NCI-H748 treated with DMSO at 0.1 percent for 48 hours (cell line): ENCODE data around the gene EGFR.

Source experiments
- DNase-seq: peaks from one replicate; lab custom pipeline; 2025; lab: John Stamatoyannopoulos, UW

EGFR gene

DNA sequence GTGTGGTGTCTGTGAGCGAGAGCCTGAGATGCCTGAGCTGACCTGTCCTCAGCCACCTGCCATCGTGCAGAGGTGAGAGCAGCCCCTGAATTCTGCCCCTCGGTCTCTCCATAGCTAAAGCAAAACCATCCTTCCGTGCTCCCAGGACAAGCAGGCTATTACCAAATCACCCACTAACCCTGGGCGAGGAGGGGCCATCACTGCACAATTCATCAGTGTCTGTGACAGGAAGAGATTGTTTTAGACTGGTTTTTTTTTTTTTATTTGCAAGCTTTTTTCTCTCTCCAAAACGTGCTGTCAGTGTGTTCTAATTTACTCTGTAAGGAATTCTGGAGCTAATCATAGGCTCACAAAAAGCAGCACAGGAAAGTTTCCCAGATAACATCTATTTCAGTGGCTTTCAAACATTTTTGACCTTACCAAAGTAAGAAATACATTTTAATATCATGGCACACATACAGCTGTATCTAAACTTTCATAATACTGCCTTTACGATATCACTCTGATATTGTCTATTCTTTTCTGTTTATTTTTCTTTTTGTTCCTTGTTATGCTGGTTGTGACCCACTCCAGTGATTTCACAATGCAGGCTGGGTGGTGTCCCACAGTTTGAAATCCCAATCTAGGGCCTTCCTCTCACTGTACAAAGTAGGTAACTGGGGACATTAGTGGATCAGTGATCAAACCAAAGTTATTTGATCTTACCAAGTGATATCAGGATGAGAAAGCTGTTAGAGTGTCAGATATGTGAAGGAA, 62.8 kb downstream of the EGFR start:
- DNase-seq = no peak

DNA sequence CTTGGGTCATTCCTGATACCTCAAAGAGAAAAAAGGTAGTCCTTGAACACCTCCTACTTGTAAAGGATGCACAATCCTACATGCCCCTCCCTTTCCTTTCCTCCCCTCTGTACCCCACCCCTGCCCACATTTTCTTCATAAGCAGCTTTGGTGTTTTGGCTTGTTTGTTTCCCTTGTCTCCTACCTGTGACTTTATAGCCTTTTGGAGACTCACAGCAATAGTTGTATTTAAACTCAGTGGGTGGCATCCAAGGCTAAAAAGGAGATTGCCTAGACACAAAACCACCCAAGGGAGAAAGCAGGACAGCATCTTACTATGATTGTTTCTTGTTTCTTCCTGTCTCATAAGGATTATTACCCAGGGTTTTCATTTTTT, 63.4 kb downstream of the EGFR start:
- DNase-seq = no peak

DNA sequence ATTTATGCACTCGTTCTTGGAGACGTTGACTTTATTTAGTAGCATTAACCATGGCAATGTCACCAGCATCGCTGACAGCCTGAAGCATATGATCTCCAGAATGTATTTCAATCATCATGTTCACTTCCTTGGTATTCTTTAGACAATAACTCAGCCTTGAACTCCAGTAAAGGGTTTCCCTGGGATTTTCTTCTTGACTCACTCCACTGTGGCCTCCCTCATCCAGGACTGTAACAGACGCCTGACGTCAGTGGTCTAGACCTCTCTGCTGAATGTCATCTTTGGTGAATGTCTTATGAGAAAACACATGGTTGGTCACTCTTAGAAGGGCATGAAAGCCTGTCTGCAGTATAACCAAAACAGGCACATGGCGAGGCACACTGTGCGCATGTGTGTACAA, 64.4 kb downstream of the EGFR start:
- DNase-seq = no peak

DNA sequence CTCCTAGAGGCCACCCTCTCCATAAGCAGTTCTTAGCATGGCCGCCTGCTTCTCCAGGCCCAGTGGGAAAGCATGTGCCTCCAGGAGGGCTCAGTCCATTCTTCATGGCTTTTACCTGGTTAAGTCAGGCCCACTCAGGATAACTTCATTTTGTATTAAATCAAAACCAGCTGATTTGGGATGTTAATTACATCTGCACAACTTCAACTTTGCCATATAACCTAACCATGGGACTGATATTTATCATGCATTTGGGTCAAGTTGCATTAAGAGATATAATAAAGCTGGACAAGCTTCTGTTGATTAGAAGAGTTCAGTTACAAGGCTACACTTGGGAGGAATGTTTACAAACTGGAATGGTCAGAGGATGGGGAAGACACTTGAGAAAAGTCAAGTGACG, 65.5 kb downstream of the EGFR start:
- no peak for DNase-seq

DNA sequence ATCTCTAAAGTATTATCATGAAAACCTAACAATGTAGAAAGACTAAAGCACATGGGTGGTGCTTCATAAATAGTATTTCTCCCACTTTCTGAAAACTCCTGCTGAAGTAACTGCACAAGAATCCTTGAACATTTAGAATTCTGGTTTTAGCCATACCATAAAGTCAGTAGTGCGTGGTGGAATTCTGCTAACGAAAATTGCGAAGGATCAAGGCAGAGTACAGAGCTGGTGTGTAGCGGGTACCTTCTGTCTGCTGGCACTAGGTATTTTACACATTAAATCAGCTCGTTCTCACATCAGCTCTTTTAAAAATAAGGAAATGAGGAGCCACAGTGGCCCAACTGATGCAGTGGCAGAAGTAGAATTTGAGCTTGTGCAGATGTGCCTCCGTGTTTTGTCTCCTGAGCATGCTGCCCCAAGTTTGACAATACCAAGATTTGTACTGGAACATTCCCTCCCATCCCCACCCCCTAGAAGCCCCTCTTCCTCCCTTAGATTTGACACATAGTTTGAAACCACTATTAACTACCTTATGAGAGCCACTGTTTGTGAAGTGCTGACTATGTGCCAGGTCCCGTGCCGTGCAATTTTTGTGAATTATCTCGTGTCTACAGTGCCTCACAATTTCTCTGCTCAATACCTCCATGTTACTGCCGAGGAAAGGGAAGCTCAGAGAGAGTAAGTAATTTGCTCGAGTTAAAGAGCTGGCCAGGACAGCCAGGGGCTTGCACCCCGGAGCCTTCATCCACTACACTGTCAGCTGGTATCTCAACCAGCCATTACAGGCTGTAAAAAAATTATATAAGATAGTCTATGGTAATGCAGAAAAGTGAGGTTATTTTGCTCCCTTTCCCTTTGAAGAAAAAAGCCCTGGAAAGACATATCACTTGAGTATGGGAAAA, 66.9 kb downstream of the EGFR start:
- DNase-seq = no peak

DNA sequence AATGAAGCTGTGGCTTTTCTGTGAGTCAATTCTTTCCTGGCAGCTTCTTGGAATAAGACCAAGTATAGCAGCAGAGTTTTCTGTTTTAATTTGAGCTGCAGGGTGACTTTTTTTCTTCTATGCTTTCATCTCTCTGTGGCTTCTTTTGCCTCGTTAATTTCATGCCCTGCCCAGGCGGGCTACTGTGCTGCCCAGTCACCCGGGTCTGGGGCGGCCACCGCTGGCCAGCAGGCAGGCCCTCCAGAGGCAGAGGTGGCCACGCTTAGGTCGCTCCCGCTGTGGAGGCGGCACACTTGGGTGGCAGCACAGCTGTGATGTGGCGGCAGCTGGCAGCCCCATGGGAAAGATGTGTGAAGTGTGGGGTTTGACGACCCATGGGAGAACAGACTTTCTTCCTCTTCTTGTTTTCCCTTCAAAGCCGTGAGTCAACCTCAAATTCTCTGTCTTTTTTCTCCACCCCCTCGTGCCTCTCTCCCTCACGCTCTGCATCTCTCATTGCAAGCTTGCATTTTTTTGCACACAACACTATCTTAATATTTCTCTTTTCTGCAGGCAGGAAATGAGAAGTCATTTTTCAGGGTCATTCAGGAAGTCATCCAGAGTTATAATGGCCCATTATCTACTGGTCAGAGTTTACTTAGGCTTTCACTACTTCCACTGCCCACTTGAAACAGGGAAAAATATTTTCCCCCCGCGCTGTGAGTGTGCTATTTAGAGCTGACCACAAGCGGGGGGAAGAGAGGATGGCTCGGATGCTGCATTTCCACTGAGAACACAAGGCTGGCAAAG, 67.8 kb downstream of the EGFR start:
- peak; percentile 24 for DNase-seq

DNA sequence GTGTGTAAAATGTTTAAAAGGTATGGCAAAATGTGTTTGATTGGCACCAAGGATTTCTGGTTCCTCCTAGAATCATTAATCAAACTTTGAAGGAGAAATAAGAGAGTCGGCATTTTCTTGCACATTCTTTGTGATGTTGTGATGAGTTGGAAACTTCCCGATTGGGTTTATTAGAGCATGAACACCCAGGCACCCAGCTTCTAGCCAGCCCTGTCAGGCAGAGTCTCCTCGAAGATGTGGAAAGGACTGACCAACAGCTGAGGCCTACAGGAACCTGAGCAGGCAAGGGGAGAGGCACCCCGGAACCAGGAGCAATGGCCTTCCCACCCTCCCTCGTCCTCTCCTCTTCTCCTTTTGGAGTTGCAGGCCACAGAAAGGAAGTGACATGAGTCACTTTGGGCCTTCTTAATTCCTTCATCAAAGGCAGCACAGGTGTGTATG, 68.7 kb downstream of the EGFR start:
- DNase-seq = no peak

DNA sequence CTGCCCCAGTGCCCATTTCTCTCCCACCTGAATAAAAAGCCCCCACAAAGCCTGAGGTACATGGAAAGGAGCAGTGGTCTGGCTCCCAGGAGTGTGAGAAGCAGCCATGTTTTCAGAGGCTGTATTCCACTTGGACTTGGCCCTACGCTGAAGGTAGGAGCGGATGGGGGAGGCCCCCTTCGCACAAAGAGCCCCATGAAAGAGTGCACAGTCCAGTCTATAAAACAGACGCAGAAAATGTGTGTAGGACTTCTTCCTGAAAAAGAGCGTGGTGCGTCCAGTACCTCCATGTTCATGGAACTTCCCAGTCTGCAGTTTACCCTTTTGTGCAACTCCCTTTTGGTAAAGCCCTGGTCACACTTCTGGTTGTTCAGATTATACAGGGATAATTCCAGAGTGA, 69.3 kb downstream of the EGFR start:
- DNase-seq = no peak

DNA sequence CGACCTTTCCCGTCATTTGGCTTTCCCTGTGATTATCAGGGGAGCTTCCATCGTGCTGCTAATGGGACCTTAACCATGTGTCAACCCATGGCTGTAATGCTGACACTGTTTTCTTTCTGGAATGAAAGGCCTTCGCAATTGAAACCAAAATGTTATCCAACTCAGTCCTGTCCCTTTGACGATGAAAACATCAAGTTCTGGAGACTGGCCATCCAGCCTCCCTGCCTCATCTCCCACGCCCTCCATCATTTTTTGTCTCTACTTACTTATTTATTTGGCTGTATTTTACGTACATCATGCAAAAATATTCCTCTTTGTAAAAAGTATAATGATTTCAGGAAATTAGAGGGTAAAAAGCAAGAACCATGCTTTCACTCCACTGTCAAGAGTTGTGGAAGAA, 69.8 kb downstream of the EGFR start:
- DNase-seq = no peak

DNA sequence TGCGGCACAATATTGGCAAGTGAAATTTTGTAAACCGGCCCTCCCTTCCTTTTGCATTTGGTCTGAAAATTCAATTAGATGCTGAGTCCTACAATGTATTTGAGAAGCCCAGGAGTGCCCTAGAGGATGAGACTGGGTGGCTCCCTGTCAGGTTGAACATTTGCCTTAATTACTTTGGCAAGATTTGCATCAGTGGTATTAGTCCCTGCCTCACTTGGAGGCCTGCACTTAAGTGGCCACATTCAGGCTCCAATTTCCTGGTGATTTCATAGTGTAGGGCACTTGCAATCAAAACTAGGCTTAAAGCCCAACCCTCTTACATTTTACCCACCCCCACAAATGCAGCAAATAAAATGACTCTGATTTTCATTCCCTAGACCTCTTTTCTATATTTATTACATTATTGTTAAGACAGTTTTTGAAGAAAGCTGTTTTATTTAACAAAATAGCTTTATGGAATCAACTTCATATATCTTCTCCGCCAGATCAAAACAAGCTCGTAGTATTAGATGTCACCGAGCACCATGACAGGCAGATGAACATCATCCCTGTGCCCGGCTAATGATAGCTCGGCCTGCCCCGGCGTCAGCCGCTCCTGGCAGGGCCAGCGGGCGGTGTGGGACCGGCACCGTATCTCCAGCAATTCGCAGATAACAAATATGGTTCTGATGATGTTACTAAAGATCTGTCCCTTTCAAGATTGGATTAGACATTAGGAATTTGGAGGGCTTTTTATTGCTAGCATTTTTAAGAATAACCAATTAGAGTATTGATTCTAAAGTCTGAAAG, 73.6 kb downstream of the EGFR start:
- no peak for DNase-seq

DNA sequence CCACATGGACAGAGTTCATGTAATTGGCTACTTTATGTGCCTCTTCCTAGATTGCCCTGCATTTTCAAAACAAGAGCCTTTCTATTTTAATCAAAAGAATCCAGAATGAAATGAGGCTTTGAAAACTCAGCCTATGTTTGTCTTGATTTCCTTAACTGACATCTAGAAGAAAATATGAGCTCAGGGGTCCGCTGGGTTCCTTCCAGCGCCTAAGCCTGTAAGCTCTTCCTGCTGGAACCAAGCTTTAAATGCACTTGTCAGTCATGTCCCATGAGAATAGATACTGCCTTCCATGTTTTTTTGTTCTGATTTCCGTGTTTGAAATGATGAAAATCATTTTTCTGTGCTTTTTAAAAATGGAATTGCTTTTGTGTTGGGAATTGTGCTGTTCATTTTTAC, 74.2 kb downstream of the EGFR start:
- no peak for DNase-seq

DNA sequence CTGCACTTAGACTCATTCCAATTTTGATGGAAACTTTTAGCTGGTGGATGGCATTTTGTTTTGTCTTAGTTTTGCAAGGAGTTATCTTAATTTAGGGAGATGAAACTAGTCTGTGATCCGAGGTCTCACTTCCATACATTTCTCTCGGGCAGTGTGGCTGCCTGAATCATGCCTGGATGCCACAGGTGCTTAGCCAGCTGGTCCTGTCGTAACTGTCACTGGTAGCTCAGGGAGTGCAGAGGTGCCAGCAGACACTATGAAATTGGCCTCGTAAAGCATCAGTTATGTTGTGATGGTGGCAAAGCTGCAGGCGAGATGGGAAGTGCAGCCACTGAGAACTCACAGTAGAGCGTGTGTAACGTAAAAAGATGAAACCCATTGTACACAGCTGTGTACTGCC, 74.9 kb downstream of the EGFR start:
- no peak for DNase-seq

DNA sequence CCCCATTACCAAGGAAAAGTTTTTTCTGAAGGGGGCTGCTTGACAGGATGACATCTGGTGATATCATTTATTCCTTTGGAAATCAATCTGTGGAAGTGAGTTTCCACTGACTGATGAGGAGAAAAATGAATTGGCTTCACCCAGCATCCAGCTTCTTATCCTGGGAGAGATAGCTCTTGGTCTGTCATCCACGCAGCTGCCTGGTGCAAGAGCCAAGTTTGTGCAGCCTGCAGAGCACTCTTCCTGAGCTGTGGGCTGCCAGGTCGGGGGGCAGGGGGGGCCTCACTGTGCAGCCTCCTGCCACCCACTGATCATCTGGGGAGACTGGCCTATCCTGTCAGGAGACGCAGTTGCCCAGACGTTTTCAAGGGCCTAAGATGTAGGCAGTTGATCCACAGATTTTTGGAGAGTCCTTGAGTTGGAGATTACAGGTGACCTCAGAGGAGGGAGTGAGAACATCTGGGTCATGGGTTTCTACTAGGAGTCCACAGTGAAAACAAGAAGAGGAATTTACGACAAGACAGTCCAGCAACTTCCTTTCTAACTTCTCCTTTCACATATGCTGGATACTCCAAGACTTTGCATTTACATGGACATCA, 75.4 kb downstream of the EGFR start:
- DNase-seq = no peak

DNA sequence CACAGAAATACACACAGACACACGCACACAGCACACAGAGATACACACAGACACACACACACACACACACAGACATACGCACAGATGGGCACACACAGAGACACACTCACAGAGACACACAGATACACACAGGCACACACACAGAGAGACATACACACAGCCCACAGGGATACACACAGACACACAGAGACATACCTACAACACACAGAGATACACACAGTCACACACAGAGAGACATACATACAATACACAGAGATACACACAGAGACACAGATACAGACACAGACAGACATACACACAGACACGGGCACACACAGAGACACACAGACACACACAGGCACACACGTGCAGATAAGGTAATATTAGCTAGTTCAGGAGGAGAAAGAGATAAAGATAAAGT, 76.9 kb downstream of the EGFR start:
- no peak for DNase-seq

DNA sequence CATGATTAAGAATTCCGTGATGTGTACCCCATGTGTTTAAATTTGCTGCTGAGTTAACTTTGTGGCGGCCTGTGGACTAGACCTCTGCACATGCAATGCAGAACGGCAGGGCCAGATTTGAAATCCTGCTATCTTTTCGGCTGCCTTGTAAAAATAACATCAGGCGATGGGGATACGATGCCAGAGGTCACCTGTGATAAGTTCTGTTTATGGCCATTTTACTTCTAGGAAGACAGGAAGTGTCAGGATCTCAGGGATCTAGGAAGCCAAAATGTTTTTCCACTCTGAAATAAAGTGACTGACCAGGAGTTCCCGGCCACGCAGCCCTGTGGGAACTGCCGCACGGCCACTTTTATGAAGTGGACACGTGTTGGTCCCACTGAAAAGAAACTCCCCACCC, 77.5 kb downstream of the EGFR start:
- no peak for DNase-seq

DNA sequence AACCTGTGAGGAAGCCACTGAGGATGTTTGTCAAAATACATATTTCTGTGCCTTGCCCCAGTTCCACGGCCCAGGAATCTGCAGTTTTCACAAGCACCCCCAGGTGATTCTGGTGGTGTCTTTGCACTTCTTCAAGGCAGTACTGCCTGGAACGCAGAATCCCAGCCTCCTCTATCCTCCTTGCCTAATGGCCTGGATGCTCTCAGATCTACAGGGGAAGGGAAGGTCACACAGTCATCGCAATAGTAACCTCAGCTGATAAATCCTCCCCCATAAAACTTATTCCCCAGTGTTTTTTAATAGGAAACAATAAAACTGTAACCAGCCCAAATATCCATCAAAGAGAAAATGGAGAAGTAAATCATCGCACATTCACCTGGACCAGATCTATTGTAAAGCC, 78.3 kb downstream of the EGFR start:
- no peak for DNase-seq

DNA sequence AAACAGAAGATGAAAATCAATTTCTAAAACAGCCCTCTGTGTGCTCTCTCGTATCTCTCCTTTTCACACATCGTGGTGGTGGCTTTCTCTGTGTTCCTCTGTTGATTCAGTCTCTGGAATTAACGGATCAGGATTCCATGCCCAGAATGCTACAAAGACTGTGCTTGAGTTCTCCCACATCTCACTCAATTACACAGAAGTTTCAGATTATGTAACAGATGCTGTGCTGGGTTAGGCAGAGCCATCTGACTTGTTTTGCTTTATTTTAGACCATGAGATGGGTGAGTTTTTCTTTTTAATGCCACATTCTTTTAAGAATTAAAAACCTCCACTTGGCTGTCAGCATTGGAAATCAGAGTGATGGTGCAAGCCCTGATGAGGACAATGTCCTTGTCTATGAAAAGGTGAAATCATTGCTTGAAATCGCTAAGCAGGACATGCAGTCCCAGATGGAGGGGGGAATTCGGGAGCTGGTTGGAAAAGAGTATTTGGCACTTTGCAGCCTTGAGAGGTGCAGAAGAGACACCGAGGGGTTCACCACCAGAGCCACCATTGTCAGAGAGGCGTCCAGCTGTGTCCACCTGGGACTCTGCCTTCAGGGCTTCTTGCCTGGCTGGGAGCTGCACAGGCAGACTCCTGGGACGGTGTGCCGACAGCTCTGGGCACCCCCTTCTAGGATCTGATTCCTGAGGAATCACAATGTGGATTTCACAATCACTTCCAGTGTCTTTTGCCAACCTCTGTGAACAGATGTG, 80.4 kb downstream of the EGFR start:
- DNase-seq = no peak

DNA sequence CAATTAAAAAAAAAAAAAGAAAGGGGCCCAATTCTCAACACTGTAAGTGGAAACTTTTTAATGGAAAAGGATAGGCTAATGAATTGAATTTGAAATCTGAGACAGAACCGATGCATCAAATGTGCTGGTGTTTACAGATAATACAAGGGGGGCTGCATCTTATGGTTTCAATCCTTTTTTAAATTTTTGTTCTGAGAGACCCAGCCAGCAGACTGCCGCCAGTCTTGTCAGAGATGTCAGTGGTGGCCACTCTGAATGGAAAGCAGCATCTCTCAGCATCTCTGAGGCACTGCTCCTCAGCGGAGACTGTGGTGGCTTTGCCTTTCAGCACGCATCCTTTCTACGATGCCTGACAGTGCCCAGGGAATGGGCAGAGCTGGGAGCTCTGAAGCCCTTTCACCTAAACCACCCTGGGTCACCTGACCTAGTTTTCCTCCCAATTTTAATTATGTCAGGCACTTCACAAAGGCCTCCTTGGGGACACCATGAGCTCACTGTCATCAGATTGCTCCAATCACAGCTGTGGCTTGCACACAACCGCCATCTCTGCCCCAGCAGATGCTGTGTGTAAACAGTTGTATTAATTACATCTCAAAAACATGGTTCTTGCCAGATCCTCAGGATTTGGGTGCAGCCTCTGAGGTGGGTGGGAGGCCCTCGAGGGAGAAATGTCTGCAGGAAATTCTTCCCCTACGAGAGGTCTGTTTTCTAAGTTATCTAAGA, 81.2 kb downstream of the EGFR start:
- DNase-seq = no peak

DNA sequence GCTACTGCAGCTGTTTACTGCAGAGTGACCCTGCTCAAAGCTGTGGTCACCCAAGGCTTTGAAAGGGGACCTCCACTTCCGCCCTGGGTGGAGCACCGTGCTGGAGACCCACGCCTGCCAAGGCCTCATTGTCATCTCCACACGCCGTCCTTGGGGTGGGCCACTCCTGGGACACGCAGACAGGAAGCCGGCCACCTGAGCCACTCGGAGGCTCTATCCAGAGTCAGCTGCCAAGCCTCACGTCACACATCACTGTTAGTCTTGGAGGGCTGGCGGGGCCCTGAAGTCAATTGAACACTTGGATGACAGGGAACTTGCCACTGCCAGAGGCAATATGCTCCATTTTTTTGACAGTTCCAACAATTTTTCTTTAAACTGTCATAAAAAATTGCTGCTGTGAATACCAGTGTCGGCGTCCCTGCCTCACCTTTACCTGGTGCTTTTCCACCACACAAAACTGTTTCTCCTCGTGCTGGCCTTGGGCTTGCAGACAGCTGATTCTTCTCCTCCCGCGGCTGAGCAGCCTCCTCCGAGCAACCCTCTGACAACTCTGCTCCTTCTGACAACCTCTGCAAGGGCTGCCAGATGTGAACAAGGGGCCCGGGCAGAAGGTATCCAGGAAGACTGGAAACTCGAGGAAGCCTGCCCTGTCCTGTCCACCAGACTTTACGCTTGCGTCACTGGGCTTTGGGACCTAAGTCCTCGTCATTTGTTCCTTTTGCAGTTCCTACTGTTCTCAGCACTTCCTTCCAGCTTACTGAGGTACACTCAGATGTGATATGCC, 81.9 kb downstream of the EGFR start:
- no peak for DNase-seq
